ENCODE measurements around the gene NPIPA7.
"Not testable (repeated sequence)": the region's sequence is repeated elsewhere in the genome, so short reads cannot be mapped to it uniquely, and the experiment has no call there.

NPIPA7 gene

GRCh38 chr16:16417914-16418544 lies 39.1 kb downstream of the NPIPA7 start:
- not testable (repeated sequence) for DNase-seq (ENCODE audit: low read depth in 2 of 2)

- not testable (repeated sequence) for DNase-seq (ENCODE audit: low read depth in 2 of 2)
Observed at GRCh38 chr16:16420515-16420914, 41.6 kb downstream of the NPIPA7 start.

GRCh38 chr16:16425146-16425545 lies 46.2 kb downstream of the NPIPA7 start:
- DNase-seq (ENCODE audit: low read depth in 2 of 2), result not testable (repeated sequence)

- not testable (repeated sequence) for DNase-seq (ENCODE audit: low read depth in 2 of 2)
Observed at GRCh38 chr16:16431135-16431534, 52.2 kb downstream of the NPIPA7 start.

GRCh38 chr16:16434711-16435110 lies 55.8 kb downstream of the NPIPA7 start:
- not testable (repeated sequence) for DNase-seq (ENCODE audit: low read depth in 2 of 2)

GRCh38 chr16:16441401-16441800 lies 62.5 kb downstream of the NPIPA7 start:
- not testable (repeated sequence) for DNase-seq (ENCODE audit: low read depth in 2 of 2)
